Measurements from ENCODE around the gene TIMM17B. TPM values are rescaled to one million over a fixed set of nuclear protein-coding genes. Genes with fewer than 3 reads are reported as not detected.

Gene TIMM17B
- 10 to 100 TPM; 54.2 to 58.9 TPM for total RNA-seq

DNA sequence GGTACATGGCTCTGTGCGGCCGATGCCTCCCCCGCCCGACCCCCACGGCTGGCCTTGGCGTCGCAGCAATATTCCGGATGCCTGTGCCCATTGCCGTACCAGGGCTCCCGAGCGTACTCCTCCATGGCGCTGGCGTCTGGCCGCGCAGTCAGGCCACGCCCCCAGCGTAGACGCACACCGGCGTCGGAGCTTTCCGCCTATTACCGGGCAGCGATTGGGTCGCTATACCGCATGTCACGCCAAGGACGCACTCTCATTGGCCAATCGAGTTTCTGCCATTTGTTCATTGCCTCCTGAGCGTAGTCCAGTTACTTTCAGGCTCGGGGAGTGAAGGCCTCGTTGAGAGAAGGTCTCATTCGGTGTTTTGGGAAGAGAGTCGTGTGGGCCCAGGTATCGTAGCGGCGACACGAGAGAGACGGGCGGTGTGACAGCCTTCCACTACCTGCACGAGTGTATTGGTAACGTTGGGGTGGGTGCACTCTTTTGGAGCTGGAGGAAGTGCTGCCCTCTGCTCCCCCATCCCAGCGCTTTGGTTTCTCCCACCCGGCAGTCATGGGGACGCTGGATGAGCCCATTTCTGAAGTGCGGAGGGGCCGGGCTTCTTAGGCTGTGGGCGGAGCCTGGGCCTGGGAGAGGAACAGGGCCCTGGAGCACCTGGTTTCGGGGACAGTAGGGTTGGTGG, at the start of gene TIMM17B, which contains the start of gene PQBP1:
Gene TIMM17B (minus strand): TSS at position 144 of the 682 bp plus-strand sequence. CDS start 19 bp downstream, at position 125.
Gene PQBP1 (plus strand): TSS at position 306 of the 682 bp plus-strand sequence. CDS start 580 bp downstream, outside the sequence.
- Mint-ChIP-seq H3K4me1 (peaks cover 19% of the 10 kb centered on the region), H3K4me3 (peak within 1 kb of the TSS; percentile 81), H3K9me3 (ENCODE audit: low read depth) (no peaks in the 10 kb centered on the region), H3K27me3 (no peaks in the 10 kb centered on the region), H3K36me3 (ENCODE audit: low read depth) (peaks cover 17% of the 10 kb centered on the region), H3K27ac (peak within 1 kb of the TSS; percentile 94)
- POLR2A ChIA-PET, result interaction anchor here (0.6 to 2.3 kb wide), 10 partner anchors 10 to 324 kb away, joined by 3 to 18 read pairs (median 4); partner anchors contain the start of genes RBM3, SLC35A2, SUV39H1 and WAS
- CTCF ChIA-PET, result interaction anchor here (0.8 to 1.2 kb wide), 3 partner anchors 23 to 249 kb away, joined by 3 to 4 read pairs (median 4); no protein-coding TSS in a partner anchor
- intact Hi-C loops (cut with DNase I, micrococcal nuclease), result loop anchor here (1.0 to 10.0 kb wide), 11 partner anchors 14 to 201 kb away; partner anchors contain the start of genes GRIPAP1 (in 1 of the 2), OTUD5 (in 1 of the 2), PIM2 (in 1 of the 2) and SLC35A2 (in 1 of the 2)
- peak; percentile 94 for ATAC-seq
- peak; percentile 92 for DNase-seq

DNA sequence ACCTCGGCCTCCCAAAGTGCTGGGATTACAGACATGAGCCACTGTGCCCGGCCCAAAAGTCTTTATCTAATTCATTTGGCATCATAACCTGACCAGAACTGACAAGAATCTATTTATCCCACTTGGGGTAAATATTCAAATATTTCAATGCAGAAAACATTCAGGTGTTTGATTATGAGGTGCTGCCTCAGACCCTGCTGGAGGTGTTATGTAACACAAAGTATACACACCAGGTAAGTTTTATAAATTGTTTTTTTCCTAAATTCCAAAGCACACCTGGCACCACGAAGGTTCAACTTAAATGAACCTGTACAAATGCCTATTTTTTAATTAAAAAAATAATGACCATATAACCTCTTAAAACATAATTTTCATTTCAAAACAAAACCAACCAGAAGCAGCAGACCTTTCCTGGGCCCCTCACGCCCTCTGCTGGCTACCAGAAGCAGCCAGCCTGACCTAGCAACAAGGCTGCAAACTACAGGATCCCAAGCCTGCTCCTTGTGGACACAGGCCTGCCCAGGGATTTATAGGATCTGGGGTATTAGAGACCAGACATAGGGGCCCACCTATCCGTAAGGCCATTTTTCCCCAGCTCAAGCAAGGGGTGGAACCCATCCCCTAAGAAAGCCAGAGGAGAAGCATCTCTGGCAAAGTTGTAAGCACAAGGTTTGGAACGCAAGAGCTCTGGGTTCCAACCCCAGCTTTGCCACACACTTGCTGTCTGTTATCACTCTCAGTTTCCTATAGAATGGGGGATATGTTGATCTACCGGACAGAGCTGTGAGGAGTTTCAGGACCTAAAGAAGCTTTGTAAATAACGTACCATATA, 48.2 kb upstream of the TIMM17B start:
- H3K27me3 Mint-ChIP-seq, result no peaks in the 10 kb centered on the region
- H3K36me3 Mint-ChIP-seq (ENCODE audit: low read depth), result peaks cover 32% of the 10 kb centered on the region
- peak; percentile 42 for ATAC-seq
- intact Hi-C loops (cut with DNase I, micrococcal nuclease), result loop anchor here (1.0 to 10.0 kb wide), 3 partner anchors 51 to 297 kb away; partner anchors contain the start of genes PQBP1 (in 1 of the 2) and TIMM17B (in 1 of the 2)
- H3K9me3 Mint-ChIP-seq (ENCODE audit: low read depth), result no peaks in the 10 kb centered on the region
- DNase-seq, result peak; percentile 71
- H3K27ac Mint-ChIP-seq, result peak overlapping the region; percentile 84
- POLR2A ChIA-PET, result interaction anchor here (1.0 to 1.6 kb wide), 2 partner anchors 26 to 29 kb away, joined by 4 to 6 read pairs; no protein-coding TSS in a partner anchor
- H3K4me3 Mint-ChIP-seq, result peak overlapping the region; percentile 17
- CTCF ChIA-PET, result interaction anchor here (0.6 to 2.1 kb wide), 11 partner anchors 7 to 297 kb away, joined by 3 to 8 read pairs (median 5); partner anchors contain the start of gene OTUD5
- H3K4me1 Mint-ChIP-seq, result peaks cover 50% of the 10 kb centered on the region

DNA sequence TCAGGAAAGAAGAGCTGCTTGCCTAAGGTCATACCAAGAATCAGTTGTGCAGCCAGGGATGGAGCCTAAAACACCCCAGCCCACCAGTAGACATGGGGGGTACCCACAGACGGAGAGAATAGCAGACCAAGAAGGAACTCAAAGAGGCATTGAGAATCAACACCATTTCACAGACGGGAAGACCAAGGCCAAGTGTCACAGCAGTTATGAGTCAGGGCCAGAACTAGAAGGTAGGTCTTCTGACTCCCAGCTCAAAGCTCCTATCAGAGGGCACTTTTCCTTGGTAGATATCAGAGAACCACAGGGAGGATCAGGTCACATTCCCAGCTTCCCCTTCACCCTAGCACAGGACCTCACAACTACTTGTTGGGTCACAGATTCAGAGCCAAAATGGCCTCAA, 45.3 kb upstream of the TIMM17B start:
- POLR2A ChIA-PET, result interaction anchor here (1.5 to 2.8 kb wide), 5 partner anchors 8 to 31 kb away, joined by 6 to 23 read pairs (median 7); partner anchors contain the start of genes OTUD5, PIM2 and SLC35A2
- H3K36me3 Mint-ChIP-seq (ENCODE audit: low read depth), result peaks cover 45% of the 10 kb centered on the region
- no peak for DNase-seq
- CTCF ChIA-PET, result interaction anchor here (1.4 kb wide), 1 partner anchor 31 kb away, joined by 4 read pairs; the partner anchor contains the start of gene SLC35A2
- no peaks in the 10 kb centered on the region for H3K27me3 Mint-ChIP-seq
- ATAC-seq, result peak; percentile 8
- intact Hi-C loops (cut with DNase I, micrococcal nuclease), result loop anchor here in 1 of 2 experiments (10.0 kb wide), 1 partner anchor 48 kb away; the partner anchor contains the start of genes PQBP1 and TIMM17B
- peak overlapping the region; percentile 48 for H3K4me3 Mint-ChIP-seq
- no peaks in the 10 kb centered on the region for H3K9me3 Mint-ChIP-seq (ENCODE audit: low read depth)
- H3K27ac Mint-ChIP-seq, result peak overlapping the region; percentile 95
- peaks cover 71% of the 10 kb centered on the region for H3K4me1 Mint-ChIP-seq

DNA sequence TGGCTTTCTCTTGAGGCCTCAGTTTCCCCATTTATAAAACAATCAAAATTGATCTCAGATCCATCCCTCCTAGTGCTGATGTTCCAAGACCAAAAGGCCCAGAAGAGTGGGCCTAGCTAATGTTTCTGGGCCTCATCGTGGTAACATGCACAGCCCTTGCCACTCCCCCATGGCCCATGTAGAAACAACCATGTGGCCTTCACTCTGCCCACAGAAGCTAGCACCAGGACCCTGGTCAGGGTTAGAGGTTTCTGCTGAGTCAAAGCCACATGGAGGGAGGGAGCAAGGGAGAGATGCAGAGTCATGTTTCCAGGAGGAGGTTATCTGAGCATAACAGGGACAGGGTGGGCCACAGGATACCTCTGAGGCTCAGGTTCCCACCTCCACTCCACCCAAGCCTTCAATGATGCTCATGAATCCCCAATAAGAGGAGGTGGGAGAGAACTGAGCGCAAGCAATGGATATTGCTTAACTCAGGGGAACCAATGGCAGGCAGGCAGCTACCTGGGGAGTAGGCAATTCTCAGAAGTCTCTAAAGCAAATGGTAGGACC, 42.9 kb upstream of the TIMM17B start:
- Mint-ChIP-seq H3K27ac (peak overlapping the region; percentile 96), H3K4me1 (peaks cover 79% of the 10 kb centered on the region), H3K9me3 (ENCODE audit: low read depth) (no peaks in the 10 kb centered on the region), H3K4me3 (peak overlapping the region; percentile 64), H3K27me3 (no peaks in the 10 kb centered on the region), H3K36me3 (ENCODE audit: low read depth) (peaks cover 63% of the 10 kb centered on the region)
- intact Hi-C loops (cut with DNase I, micrococcal nuclease), result loop anchor here in 1 of 2 experiments (10.0 kb wide), 1 partner anchor 46 kb away; the partner anchor contains the start of genes PQBP1 and TIMM17B
- ATAC-seq (no peak), DNase-seq (no peak)
- ChIA-PET POLR2A (interaction anchor here (0.5 to 5.3 kb wide), 6 partner anchors 10 to 43 kb away, joined by 3 to 86 read pairs (median 22); partner anchors contain the start of genes OTUD5, PIM2, PQBP1 and SLC35A2), CTCF (interaction anchor here (0.9 kb wide), 1 partner anchor 29 kb away, joined by 3 read pairs; the partner anchor contains the start of gene SLC35A2)

DNA sequence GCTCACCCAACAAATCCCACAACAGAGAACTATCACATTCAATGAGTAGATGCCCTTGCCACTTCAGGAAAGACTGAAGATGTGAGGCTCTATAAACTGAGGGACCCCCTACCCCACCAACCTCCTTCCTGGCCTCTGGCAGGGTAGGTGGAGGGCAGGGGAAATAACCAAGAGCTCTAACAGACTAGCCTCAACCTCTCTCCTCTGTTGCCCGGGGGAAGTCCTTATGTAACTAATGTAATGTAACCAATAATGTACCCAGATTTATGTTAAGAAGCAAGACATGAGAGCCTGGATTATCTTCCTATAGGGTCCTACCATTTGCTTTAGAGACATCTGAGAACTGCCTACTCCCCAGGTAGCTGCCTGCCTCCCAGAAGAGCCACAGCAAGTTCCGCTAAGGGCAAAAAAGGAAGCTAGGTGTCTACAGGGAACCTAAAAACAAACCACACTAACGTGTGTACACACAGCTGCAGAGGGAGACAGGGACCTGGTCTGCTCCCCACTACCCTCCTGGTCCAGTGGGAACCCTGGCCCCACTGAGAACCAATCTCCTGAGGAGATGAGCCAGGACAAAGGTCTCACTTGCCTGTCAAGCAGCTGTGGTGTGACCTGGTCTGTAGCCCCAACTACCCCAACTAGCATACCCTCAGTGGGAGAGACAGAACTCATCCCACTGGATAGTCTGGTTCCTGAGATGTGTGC, 42.1 kb upstream of the TIMM17B start:
- Mint-ChIP-seq H3K36me3 (ENCODE audit: low read depth) (peaks cover 71% of the 10 kb centered on the region), H3K27ac (peak overlapping the region; percentile 96), H3K9me3 (ENCODE audit: low read depth) (no peaks in the 10 kb centered on the region), H3K27me3 (no peaks in the 10 kb centered on the region), H3K4me3 (peak overlapping the region; percentile 64), H3K4me1 (peaks cover 87% of the 10 kb centered on the region)
- CTCF ChIA-PET, result no interaction called here
- DNase-seq, result no peak
- ATAC-seq, result no peak
- POLR2A ChIA-PET, result interaction anchor here (1.0 to 5.3 kb wide), 7 partner anchors 9 to 329 kb away, joined by 3 to 86 read pairs (median 18); partner anchors contain the start of genes OTUD5, PIM2, PQBP1 and SLC35A2
- intact Hi-C loops (cut with DNase I, micrococcal nuclease), result loop anchor here (5.0 to 10.0 kb wide), 4 partner anchors 45 to 333 kb away; partner anchors contain the start of genes PQBP1 (in 1 of the 2) and TIMM17B (in 1 of the 2)

DNA sequence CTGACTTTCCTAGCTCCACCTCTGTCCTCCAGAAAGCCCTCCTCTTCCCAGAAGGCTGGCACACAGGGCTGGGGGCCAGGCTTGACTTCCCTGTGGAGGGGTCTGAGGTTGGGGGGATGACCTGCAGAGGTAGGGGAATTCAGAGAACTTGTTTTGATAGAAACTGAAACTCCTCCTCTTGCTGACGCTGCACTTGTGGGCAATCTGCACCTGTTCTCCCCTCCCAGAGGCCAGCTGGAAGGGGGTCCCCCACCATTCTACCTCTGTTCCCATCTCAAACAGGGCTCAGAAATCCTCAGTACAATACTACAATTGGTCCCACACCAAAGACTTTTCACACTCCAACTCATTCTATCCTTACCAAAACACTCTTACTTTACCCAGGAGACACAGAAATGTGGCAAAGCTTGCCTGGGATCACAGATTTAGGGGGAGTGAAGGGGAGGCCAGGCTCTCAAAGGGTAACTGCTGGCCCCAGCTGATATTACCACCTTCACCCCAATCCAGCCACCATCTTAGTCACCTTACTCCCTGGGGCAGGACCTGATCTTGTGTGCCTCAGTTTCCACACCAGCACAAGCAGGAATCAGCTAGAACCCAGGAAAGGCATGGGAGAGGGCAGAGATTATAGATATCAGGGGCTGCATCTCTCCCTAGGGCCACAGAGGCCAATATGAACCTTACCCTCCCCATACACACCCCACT, 41.3 kb upstream of the TIMM17B start:
- Mint-ChIP-seq H3K4me1 (peaks cover 89% of the 10 kb centered on the region), H3K27ac (peak overlapping the region; percentile 96), H3K9me3 (ENCODE audit: low read depth) (no peaks in the 10 kb centered on the region), H3K27me3 (no peaks in the 10 kb centered on the region), H3K4me3 (peak overlapping the region; percentile 64), H3K36me3 (ENCODE audit: low read depth) (peaks cover 73% of the 10 kb centered on the region)
- DNase-seq, result peak; percentile 88
- ChIA-PET POLR2A (interaction anchor here (0.6 to 5.3 kb wide), 11 partner anchors 10 to 330 kb away, joined by 3 to 86 read pairs (median 7); partner anchors contain the start of genes OTUD5, PIM2, PQBP1 and SLC35A2), CTCF (interaction anchor here (0.6 to 2.3 kb wide), 5 partner anchors 8 to 47 kb away, joined by 3 to 17 read pairs (median 3); partner anchors contain the start of gene PIM2)
- intact Hi-C loops (cut with DNase I, micrococcal nuclease), result loop anchor here in 1 of 2 experiments (1.0 to 5.0 kb wide), 4 partner anchors 48 to 333 kb away; no protein-coding TSS in a partner anchor
- ATAC-seq, result peak; percentile 54

DNA sequence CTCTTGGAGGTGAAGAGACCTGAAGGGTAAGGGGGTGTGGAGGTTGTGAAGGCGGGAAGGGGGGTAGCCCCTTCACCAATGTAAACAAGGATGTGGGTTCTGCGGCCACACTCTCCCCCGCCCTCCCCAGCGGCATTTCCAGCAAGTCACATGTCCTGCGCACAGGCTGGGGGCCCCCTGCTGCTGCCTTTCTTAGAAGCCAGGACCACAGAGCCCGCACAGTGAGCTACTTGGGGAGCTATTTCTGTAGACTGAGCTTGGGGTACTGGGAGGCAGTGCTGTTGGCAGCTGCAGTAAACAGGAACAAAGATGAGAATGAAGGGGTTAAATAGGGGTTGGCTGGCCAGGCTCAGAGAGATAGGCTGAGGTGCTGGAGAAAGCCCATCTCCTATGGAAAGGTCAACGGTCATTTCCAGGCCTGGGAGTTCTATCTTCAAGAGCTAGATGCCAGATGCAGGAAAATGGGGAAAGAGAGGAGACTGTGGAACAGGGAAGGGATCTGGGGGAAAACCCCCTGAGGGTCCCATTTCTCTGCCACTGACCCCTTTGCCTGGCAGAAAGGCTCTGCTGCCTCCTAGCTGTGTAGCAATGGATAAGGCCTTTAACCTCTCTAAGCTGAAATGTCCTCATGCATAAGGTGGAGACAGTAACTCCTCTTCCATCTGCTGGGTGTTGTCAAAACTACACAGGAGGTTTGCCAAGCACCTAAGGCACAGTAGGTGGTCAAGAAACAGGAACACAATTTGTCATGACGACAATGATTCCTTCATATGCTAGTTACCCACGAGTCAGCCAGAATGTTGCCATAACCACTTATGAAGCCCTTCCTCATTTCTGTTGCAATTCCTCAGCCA, 39.7 kb upstream of the TIMM17B start:
- intact Hi-C loops (cut with DNase I, micrococcal nuclease), result loop anchor here (1.0 to 5.0 kb wide), 6 partner anchors 18 to 335 kb away; partner anchors contain the start of gene PIM2 (in 2 of the 2)
- POLR2A ChIA-PET, result interaction anchor here (0.6 to 5.3 kb wide), 12 partner anchors 13 to 306 kb away, joined by 3 to 86 read pairs (median 6); partner anchors contain the start of genes OTUD5, PIM2, PQBP1 and SLC35A2
- DNase-seq (peak; percentile 93), ATAC-seq (peak; percentile 61)
- Mint-ChIP-seq H3K9me3 (ENCODE audit: low read depth) (no peaks in the 10 kb centered on the region), H3K36me3 (ENCODE audit: low read depth) (peaks cover 70% of the 10 kb centered on the region), H3K4me1 (peaks cover 81% of the 10 kb centered on the region), H3K27ac (peak overlapping the region; percentile 96), H3K4me3 (peak overlapping the region; percentile 64), H3K27me3 (no peaks in the 10 kb centered on the region)
- CTCF ChIA-PET, result interaction anchor here (0.6 to 2.3 kb wide), 8 partner anchors 9 to 218 kb away, joined by 3 to 17 read pairs (median 3); partner anchors contain the start of genes PIM2 and SLC35A2

DNA sequence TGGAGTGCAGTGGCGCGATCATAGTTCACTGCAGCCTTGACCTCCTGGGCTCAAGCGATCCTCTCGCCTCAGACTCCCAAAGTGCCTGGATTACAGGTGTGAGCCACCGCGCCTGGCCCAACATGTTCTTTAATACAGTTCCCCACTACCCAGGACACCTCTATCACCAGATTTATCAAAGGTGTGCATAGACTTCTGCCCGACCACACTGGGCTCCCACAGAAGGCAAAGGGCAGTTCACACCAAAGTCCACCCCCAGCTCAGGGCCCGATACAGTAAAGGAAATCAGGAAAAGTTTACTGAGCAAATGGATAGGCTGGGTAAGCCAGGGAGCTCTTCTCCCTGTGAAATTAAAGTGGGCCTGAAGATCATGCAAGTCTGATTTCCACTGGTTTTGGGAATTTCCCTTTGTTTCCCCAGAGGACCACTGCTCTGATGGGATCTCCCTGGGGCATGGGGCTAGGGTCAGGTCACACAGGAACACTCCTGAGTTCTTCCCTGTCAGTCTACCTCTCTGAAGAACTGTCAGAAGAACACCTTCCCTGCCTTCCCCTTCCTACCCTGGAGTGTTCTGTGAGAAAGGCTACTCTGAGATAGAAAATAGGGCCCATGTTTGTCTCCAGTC, 39.0 kb upstream of the TIMM17B start:
- ATAC-seq, result peak; percentile 0
- CTCF ChIA-PET, result interaction anchor here (0.6 to 2.1 kb wide), 4 partner anchors 10 to 219 kb away, joined by 3 to 9 read pairs (median 5); partner anchors contain the start of gene SLC35A2
- intact Hi-C loops (cut with DNase I, micrococcal nuclease), result loop anchor here (1.0 to 5.0 kb wide), 6 partner anchors 17 to 336 kb away; partner anchors contain the start of gene PIM2 (in 2 of the 2)
- H3K27ac Mint-ChIP-seq, result peak overlapping the region; percentile 96
- peak overlapping the region; percentile 64 for H3K4me3 Mint-ChIP-seq
- DNase-seq, result no peak
- peaks cover 63% of the 10 kb centered on the region for H3K36me3 Mint-ChIP-seq (ENCODE audit: low read depth)
- H3K4me1 Mint-ChIP-seq, result peaks cover 73% of the 10 kb centered on the region
- POLR2A ChIA-PET, result interaction anchor here (0.6 to 5.3 kb wide), 10 partner anchors 13 to 305 kb away, joined by 3 to 86 read pairs (median 6); partner anchors contain the start of genes OTUD5, PIM2, PQBP1 and SLC35A2
- H3K9me3 Mint-ChIP-seq (ENCODE audit: low read depth), result no peaks in the 10 kb centered on the region
- H3K27me3 Mint-ChIP-seq, result no peaks in the 10 kb centered on the region
